ENCODE data around the gene C20orf96. TPM values are rescaled to one million over a fixed set of nuclear protein-coding genes. Genes with fewer than 3 reads are reported as not detected.
A peak's percentile ranks its signal among the peaks of the same experiment; 100 is the strongest.

C20orf96 gene
- total RNA-seq, 1 donor from 2014 or later: 3.9 TPM

DNA sequence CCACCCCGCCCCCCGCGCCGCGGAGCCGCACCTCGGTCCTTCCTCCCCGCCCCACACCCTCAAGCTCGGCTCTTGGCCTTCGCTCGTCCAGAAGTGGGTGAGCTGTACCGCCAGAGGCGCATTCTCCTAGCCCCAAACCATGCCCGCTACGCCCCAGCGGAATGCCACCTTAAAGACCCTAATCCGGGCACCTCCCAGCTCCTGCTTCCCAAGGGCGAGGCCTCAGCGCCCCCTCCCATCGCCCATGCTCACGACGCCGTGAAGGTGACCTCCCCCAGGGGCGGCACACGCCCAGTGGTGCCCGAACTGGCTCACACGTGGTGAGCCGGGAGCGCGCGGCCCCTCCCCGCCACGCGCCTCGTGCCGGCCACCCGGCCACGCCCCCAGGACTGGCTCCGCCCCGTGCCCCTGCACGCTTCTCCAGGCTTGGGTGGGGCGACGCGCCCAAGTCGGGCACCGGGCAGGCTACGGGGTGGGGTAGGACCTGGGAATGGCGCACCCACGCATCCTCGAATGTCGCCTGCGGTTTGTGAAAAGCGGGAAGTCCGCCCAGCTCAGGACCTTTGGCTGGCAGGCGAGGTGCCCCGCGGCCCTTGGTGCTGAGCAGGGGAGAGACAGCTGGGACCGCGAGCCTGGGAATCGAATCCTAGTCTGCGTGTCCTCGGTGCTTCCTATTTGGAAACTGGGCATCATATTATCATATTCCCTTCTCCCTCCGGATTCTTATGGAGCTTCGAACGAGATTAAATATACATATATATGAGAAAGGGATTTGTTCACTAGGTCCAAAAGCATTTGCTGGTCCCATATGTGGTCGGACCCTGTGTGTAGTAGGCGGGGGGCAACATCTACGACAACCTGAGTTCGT is 33.9 kb upstream of the C20orf96 start:
- TF ChIP-seq, protein P1, sequence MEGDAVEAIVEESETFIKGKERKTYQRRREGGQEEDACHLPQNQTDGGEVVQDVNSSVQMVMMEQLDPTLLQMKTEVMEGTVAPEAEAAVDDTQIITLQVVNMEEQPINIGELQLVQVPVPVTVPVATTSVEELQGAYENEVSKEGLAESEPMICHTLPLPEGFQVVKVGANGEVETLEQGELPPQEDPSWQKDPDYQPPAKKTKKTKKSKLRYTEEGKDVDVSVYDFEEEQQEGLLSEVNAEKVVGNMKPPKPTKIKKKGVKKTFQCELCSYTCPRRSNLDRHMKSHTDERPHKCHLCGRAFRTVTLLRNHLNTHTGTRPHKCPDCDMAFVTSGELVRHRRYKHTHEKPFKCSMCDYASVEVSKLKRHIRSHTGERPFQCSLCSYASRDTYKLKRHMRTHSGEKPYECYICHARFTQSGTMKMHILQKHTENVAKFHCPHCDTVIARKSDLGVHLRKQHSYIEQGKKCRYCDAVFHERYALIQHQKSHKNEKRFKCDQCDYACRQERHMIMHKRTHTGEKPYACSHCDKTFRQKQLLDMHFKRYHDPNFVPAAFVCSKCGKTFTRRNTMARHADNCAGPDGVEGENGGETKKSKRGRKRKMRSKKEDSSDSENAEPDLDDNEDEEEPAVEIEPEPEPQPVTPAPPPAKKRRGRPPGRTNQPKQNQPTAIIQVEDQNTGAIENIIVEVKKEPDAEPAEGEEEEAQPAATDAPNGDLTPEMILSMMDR (conservative IDR thresholded peaks at IDR 0.05; ENCODE audit: low read depth, low read length): peak; percentile 39
- peak overlapping the region; percentile 65 for H3K4me3 ChIP-seq (ENCODE audit: low read depth, low read length)
- no peak for DNase-seq (ENCODE audit: low read depth)

DNA sequence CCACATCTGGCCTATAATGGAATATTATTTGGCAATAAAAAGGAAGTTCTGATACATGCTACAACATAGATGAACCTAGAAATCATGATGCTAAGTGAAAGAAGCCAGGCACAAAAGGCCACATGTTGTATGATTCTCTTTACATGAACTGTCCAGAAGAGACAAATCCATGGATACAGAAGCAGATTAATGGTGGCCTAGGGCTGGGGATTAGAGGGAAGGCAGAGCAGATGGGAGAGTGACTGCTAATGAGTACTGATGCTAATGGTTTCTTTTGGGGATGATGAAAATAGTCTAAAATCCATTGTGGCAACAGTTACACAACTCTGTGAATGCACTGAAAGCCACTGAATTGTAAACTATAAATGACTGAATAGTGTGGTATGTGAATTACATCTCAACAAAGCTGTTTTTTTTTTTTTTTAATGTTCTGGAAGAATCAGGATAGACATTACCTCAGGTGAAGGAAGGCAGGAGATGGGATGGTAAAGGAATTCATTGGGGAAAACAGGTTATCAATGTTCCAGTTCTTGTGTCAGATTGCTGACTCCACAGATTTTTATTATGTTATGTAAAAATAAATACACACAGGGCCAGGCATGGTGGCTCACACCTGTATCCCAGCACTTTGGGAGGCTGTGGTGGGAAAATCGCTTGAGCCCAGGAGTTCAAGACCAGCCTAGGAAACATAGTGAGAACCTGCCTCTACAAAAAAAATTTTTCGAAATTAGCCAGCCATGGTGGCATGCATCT is 25.9 kb upstream of the C20orf96 start:
- TF ChIP-seq, protein P1 (conservative IDR thresholded peaks at IDR 0.05; ENCODE audit: low read depth, low read length): no peak
- no peak for DNase-seq (ENCODE audit: low read depth)
- H3K4me3 ChIP-seq (ENCODE audit: low read depth, low read length): no peak overlapping the region

DNA sequence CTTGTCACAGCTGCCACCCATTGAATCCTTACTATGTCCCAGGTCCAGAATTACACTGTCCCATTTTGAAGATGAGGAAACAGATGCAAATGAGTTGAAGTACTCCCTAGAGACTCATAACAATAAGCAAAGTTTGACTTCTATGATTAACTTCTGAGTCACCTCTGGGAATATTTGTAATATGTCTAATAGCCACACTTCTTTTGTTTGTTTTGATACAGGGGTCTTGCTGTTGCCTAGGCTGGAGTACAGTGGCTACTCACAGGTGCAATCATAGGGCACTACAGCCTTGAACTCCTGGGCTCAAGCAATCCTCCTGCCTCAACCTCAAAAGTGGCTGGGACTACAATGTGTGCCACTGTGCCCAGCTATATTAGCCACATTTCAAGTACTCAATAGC is 23.4 kb upstream of the C20orf96 start:
- no peak overlapping the region for H3K4me3 ChIP-seq (ENCODE audit: low read depth, low read length)
- TF ChIP-seq, protein P1 (conservative IDR thresholded peaks at IDR 0.05; ENCODE audit: low read depth, low read length): no peak
- no peak for DNase-seq (ENCODE audit: low read depth)

DNA sequence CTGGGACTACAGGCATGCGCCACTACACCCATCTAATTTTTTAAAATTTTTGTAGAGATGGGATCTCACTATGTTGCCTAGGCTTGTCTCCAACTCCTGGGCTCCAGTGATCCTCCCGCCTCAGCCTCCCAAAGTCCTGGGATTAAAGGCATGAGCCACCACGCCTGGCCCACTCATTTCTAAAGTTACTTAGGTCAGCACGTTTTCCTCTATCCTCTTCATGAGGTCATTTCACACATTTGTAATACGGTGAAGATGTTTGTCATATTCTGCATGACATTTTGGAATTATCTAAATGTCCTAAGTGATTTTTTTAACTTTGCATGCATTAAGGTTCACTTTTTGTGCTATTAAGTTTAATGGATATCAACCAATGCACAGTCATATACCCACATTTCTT is 22.9 kb upstream of the C20orf96 start:
- DNase-seq (ENCODE audit: low read depth): no peak
- TF ChIP-seq, protein P1 (conservative IDR thresholded peaks at IDR 0.05; ENCODE audit: low read depth, low read length): no peak
- H3K4me3 ChIP-seq (ENCODE audit: low read depth, low read length): no peak overlapping the region

DNA sequence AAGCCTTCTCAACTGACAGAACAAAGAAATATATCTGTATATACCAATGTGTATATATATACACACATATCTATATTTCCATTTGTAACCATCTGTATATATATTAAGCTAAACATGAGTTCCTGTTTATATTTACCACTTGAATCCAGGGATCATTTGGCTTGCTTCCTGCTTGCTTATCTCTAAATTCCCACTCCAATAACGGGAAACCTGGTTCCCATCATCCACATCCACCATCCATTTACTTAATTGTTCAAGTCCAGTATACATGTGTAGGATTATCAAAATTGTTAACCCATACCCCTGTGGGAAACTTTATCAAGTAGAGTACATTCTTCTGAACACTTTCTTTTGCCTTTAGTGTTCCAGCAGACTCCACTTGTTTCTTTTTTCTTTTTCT is 22.3 kb upstream of the C20orf96 start:
- TF ChIP-seq, protein P1 (conservative IDR thresholded peaks at IDR 0.05; ENCODE audit: low read depth, low read length): no peak
- DNase-seq (ENCODE audit: low read depth): no peak
- H3K4me3 ChIP-seq (ENCODE audit: low read depth, low read length): no peak overlapping the region

DNA sequence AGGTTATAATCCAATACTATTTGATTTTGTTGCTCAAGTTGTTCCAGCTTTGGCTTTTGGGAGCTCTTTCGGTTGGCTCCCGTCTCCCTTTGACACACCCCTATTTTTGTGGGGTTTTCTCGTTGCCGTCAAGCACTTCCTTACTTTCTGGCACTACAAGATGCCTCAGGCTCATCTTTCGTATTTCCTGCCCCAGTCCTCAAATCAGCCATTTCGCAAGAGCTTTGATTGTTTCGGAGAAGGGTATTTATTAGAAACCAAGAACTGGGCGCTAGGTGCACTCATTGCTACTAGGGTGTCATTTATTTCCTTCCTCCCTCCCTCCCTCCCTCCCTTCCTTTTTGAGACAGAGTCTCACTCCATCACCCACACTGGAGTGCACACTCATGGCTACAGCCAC is 21.5 kb upstream of the C20orf96 start:
- DNase-seq (ENCODE audit: low read depth): no peak
- TF ChIP-seq, protein P1 (conservative IDR thresholded peaks at IDR 0.05; ENCODE audit: low read depth, low read length): no peak
- no peak overlapping the region for H3K4me3 ChIP-seq (ENCODE audit: low read depth, low read length)
